Measurements from ENCODE around the gene TMEM151A. TPM values are rescaled to one million over a fixed set of nuclear protein-coding genes. Genes with fewer than 3 reads are reported as not detected.
A peak's percentile ranks its signal among the peaks of the same experiment; 100 is the strongest.

The TMEM151A gene
- polyA plus RNA-seq, 3 donors = 0.13 TPM; not detected in 2

- DNase-seq = no peak
These were observed 29.9 kb downstream of the TMEM151A start for GRCh38 chr11:66321606-66322005.

GRCh38 chr11:66322732-66323427 is 31.2 kb downstream of the TMEM151A start:
- DNase-seq = no peak

- DNase-seq = no peak
These were observed 32.0 kb downstream of the TMEM151A start for GRCh38 chr11:66323684-66324083.

GRCh38 chr11:66324664-66325063 is 33.0 kb downstream of the TMEM151A start:
- DNase-seq = no peak

GRCh38 chr11:66325263-66325671 is 33.6 kb downstream of the TMEM151A start:
- no peak for DNase-seq

GRCh38 chr11:66326261-66327111 is 34.8 kb downstream of the TMEM151A start:
- DNase-seq = no peak

- DNase-seq = no peak
These were observed 35.7 kb downstream of the TMEM151A start for GRCh38 chr11:66327171-66328030.

GRCh38 chr11:66328031-66328301 is 36.3 kb downstream of the TMEM151A start:
- DNase-seq = no peak

- DNase-seq = peak; percentile 71
These were observed 36.8 kb downstream of the TMEM151A start for GRCh38 chr11:66328302-66329144.

- no peak for DNase-seq
These were observed 37.5 kb downstream of the TMEM151A start for GRCh38 chr11:66329165-66329673.

GRCh38 chr11:66330931-66331330 is 39.2 kb downstream of the TMEM151A start:
- DNase-seq = no peak

GRCh38 chr11:66331542-66332370 is 40.1 kb downstream of the TMEM151A start:
- DNase-seq = no peak

- DNase-seq = no peak
These were observed 40.9 kb downstream of the TMEM151A start for GRCh38 chr11:66332371-66333219.

GRCh38 chr11:66333220-66333877 is 41.7 kb downstream of the TMEM151A start:
- DNase-seq = no peak

- DNase-seq = no peak
These were observed 42.4 kb downstream of the TMEM151A start for GRCh38 chr11:66333896-66334604.

GRCh38 chr11:66334605-66335442 is 43.1 kb downstream of the TMEM151A start:
- no peak for DNase-seq

Measured in renal pelvis (tissue), 4 donors.